HCT116 (cell line): ENCODE data around the gene ITGBL1. TPM values are rescaled to one million over a fixed set of nuclear protein-coding genes. Genes with fewer than 3 reads are reported as not detected.

Source experiments
- ATAC-seq: fragments of 200-7000 bp; cut with Tn5 transposase; 2 replicates; pipeline ENCODE4 v1.9.1; 2020; ENCODE audit warnings: mild to moderate bottlenecking, moderate library complexity
- BruUV-seq: library from RNA; stranded (reverse); fragments of 400-500 nt; replicated peaks from 2 replicates; lab custom pipeline; 2021; lab: Mats Ljungman, UMichigan
- CTCF ChIA-PET: fragments of 300-600 bp; sonication (Branson Sonifier 250); formaldehyde crosslinking; loops from one replicate; lab custom pipeline; 2021; ENCODE audit warnings: antibody characterized with exemption; lab: Charles Lee
- POLR2A ChIA-PET: fragments of 300-600, 350-600 bp; sonication (Branson Sonifier 250); formaldehyde crosslinking; loops from one replicate; lab custom pipeline; 2021; ENCODE audit warnings: antibody characterized with exemption; lab: Charles Lee
- RAD21 ChIA-PET, 2 experiments: fragments of 300-600 bp; sonication (Branson Sonifier 250); formaldehyde crosslinking; loops; one replicate each; lab custom pipeline; 2023; ENCODE audit warnings: low total read pairs in 2 of 2; ENCODE audit not compliant: uncharacterized antibody in 2 of 2, unreplicated experiment in 2 of 2, low non-redundant PET in 1 of 2; lab: Charles Lee
- DNase-seq: peaks from one replicate; pipeline ENCODE4 v3.0.0-alpha.2; 2010; ENCODE audit warnings: low read depth, low spot score
- H2AFZ ChIP-seq: fragments of 200-600 bp; shearing (Covaris generic), sonication (generic); 2 replicates; pipeline ENCODE4 v1.6.1; 2017; ENCODE audit warnings: low read depth, mixed run types, mixed read lengths, antibody characterized with exemption, low read length; ENCODE audit not compliant: poor library complexity, severe bottlenecking
- H3K27ac ChIP-seq: 2 replicates; pipeline ENCODE4 v1.5.1; 2012; ENCODE audit warnings: low read depth, low read length
- H3K27me3 ChIP-seq: fragments of 200-600 bp; sonication (generic); 2 replicates; pipeline ENCODE4 v1.6.1; 2016; ENCODE audit warnings: mixed run types, low read length, mixed read lengths; ENCODE audit not compliant: insufficient read depth
- H3K36me3 ChIP-seq, 2 experiments: fragments of 200-500 bp in 1 of 2; fragments of 200-600 bp in 1 of 2; sonication (Bioruptor generic) in 1 of 2; sonication (generic) in 1 of 2; 2 replicates each; pipeline versions ENCODE4 v1.5.1 to v1.6.1; 2014 to 2016; ENCODE audit warnings: low read length in 2 of 2, inconsistent platforms in 1 of 2, mixed read lengths in 1 of 2, mixed run types in 1 of 2; ENCODE audit not compliant: insufficient read depth in 2 of 2, control insufficient read depth in 1 of 2
- H3K4me1 ChIP-seq, 2 experiments: fragments of 200-600 bp in 1 of 2; sonication (generic) in 1 of 2; 2 replicates each; pipeline versions ENCODE4 v1.5.1 to v1.6.1; 2012 to 2017; ENCODE audit warnings: low read length in 2 of 2, inconsistent platforms in 1 of 2, mild to moderate bottlenecking in 1 of 2, mixed read lengths in 1 of 2, mixed run types in 1 of 2, moderate library complexity in 1 of 2; ENCODE audit not compliant: insufficient read depth in 2 of 2, control insufficient read depth in 1 of 2
- H3K4me2 ChIP-seq: fragments of 200-600 bp; sonication (generic); 2 replicates; pipeline ENCODE4 v1.6.1; 2017; ENCODE audit warnings: mixed run types, low read length, mixed read lengths
- H3K4me3 ChIP-seq, 2 experiments: fragments of 200-600 bp in 1 of 2; sonication (generic) in 1 of 2; replicated peaks in 1 of 2; 2 replicates each; pipeline ENCODE4 v1.5.1; 2011 to 2016; ENCODE audit warnings: low read length in 2 of 2, control low read depth in 1 of 2, low read depth in 1 of 2, mild to moderate bottlenecking in 1 of 2, mixed read lengths in 1 of 2, mixed run types in 1 of 2
- H3K79me2 ChIP-seq: fragments of 200-600 bp; sonication (generic); 2 replicates; pipeline ENCODE4 v1.6.1; 2017; ENCODE audit warnings: mild to moderate bottlenecking, mixed run types, low read length, moderate library complexity, mixed read lengths; ENCODE audit not compliant: insufficient read depth
- H3K9ac ChIP-seq: fragments of 200-600 bp; sonication (generic); 2 replicates; pipeline ENCODE4 v1.6.1; 2016; ENCODE audit warnings: low read length, mixed read lengths
- H3K9me2 ChIP-seq: fragments of 200-600 bp; sonication (generic), shearing (Covaris generic); 2 replicates; pipeline ENCODE4 v1.6.1; 2017; ENCODE audit warnings: mixed run types, mild to moderate bottlenecking, moderate library complexity; ENCODE audit not compliant: insufficient read depth
- H3K9me3 ChIP-seq, 2 experiments: fragments of 200-500 bp in 1 of 2; fragments of 200-600 bp in 1 of 2; sonication (Bioruptor generic) in 1 of 2; sonication (generic) in 1 of 2; 2 replicates each; pipeline ENCODE4 v1.6.1; 2014 to 2017; ENCODE audit warnings: low read length in 2 of 2, mixed read lengths in 2 of 2, inconsistent platforms in 1 of 2, low read depth in 1 of 2, mild to moderate bottlenecking in 1 of 2, mixed run types in 1 of 2, moderate library complexity in 1 of 2; ENCODE audit not compliant: control insufficient read depth in 1 of 2, insufficient read depth in 1 of 2
- H4K20me1 ChIP-seq: fragments of 200-600 bp; sonication (generic), shearing (Covaris generic); 2 replicates; pipeline ENCODE4 v1.6.1; 2017; ENCODE audit warnings: mixed run types, mild to moderate bottlenecking, moderate library complexity; ENCODE audit not compliant: insufficient read depth
- ELF1 ChIP-seq: IDR thresholded peaks from 2 replicates; pipeline ENCODE4 v1.6.1; 2012; ENCODE audit warnings: low read depth, borderline replicate concordance
- EZH2phosphoT487 ChIP-seq: fragments of 200-600 bp; IDR thresholded peaks from 2 replicates; pipeline ENCODE4 v1.6.1; 2018; ENCODE audit warnings: antibody characterized with exemption, borderline replicate concordance
- POLR2A ChIP-seq: IDR thresholded peaks from 2 replicates; pipeline ENCODE4 v1.7.0; 2011; ENCODE audit warnings: borderline replicate concordance; ENCODE audit not compliant: insufficient read depth, insufficient read length; ENCODE audit errors: extremely low read depth
- REST ChIP-seq: IDR thresholded peaks from 2 replicates; pipeline ENCODE4 v1.6.1; 2012; ENCODE audit warnings: low read depth
- SIN3A ChIP-seq: IDR thresholded peaks from 2 replicates; pipeline ENCODE4 v1.6.1; 2012; ENCODE audit warnings: low read depth
- YY1 ChIP-seq: IDR thresholded peaks from 2 replicates; pipeline ENCODE4 v1.6.1; 2011; ENCODE audit warnings: low read length, low read depth, moderate library complexity, mild to moderate bottlenecking; ENCODE audit not compliant: insufficient replicate concordance; ENCODE audit errors: extremely low read depth
- ZFX ChIP-seq: fragments of 450-650 bp; IDR thresholded peaks from 2 replicates; pipeline ENCODE4 v1.6.1; 2017
- intact Hi-C: fragments of 100-400 bp; cut with micrococcal nuclease; formaldehyde crosslinking; loops from 2 replicates; pipeline ENCODE4 v1.10.0; 2022
- total RNA-seq: library from RNA; stranded (reverse); gene quantifications from one replicate; pipeline ENCODE4 v1.2.1, GENCODE V29; 2021; ENCODE audit not compliant: unreplicated experiment
- TF ChIP-seq, protein P1 (sequence below): IDR thresholded peaks from 2 replicates; pipeline ENCODE4 v1.6.1; 2012
- TF ChIP-seq, protein P2 (sequence below), 3 experiments: fragments of 200-600 bp in 1 of 3; sonication (generic) in 1 of 3; IDR thresholded peaks in 2 of 3; conservative IDR thresholded peaks in 1 of 3; 2 replicates each; pipeline ENCODE4 v1.5.1; 2012 to 2017; ENCODE audit warnings: low read depth in 2 of 3, low read length in 2 of 3, antibody characterized with exemption in 1 of 3, borderline replicate concordance in 1 of 3, control low read depth in 1 of 3, mild to moderate bottlenecking in 1 of 3, mixed read lengths in 1 of 3, mixed run types in 1 of 3, moderate library complexity in 1 of 3; ENCODE audit not compliant: insufficient read depth in 1 of 3
- TF ChIP-seq, protein P3 (sequence below): IDR thresholded peaks from 2 replicates; pipeline ENCODE4 v1.6.1; 2012

ITGBL1 gene
- total RNA-seq, 1 experiment from 2014 or later: 0.66 TPM

DNA sequence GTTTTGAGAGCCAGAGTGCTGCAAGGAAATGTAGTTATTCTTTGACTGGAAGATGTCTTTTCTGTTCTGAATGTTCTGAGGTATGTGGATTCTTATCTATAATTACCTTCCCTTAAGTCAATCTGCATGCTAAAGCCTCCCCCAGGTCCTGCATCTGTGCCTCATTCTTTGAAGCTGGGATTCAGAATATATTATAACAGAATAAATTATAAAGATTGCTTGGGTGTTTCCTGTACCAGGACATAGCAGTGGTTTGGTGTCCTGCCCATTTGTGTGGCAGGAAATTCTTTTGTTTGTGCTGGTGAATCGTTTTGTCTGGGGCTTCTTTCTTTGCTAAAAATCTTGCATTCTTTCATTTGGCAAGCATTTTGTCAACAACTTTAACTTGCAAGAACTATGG lies 60.2 kb downstream of the ITGBL1 start:
- no peaks in the 10 kb centered on the region for H3K27me3 ChIP-seq
- H3K9ac ChIP-seq: no peak overlapping the region
- intact Hi-C loops: no loop called here
- ATAC-seq (no peak), DNase-seq (no peak)
- POLR2A ChIA-PET: no interaction called here
- RAD21 ChIA-PET: no interaction called here
- no TSS peak for BruUV-seq
- H2AFZ ChIP-seq: no peak overlapping the region
- no peak overlapping the region for H3K27ac ChIP-seq
- no peak overlapping the region for H3K4me3 ChIP-seq
- H3K79me2 ChIP-seq: no peaks in the 10 kb centered on the region
- TF ChIP-seq EZH2phosphoT487: no peak
- TF ChIP-seq, protein P1, sequence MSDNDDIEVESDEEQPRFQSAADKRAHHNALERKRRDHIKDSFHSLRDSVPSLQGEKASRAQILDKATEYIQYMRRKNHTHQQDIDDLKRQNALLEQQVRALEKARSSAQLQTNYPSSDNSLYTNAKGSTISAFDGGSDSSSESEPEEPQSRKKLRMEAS: no peak
- no peak for TF ChIP-seq YY1
- TF ChIP-seq, protein P2, sequence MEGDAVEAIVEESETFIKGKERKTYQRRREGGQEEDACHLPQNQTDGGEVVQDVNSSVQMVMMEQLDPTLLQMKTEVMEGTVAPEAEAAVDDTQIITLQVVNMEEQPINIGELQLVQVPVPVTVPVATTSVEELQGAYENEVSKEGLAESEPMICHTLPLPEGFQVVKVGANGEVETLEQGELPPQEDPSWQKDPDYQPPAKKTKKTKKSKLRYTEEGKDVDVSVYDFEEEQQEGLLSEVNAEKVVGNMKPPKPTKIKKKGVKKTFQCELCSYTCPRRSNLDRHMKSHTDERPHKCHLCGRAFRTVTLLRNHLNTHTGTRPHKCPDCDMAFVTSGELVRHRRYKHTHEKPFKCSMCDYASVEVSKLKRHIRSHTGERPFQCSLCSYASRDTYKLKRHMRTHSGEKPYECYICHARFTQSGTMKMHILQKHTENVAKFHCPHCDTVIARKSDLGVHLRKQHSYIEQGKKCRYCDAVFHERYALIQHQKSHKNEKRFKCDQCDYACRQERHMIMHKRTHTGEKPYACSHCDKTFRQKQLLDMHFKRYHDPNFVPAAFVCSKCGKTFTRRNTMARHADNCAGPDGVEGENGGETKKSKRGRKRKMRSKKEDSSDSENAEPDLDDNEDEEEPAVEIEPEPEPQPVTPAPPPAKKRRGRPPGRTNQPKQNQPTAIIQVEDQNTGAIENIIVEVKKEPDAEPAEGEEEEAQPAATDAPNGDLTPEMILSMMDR (IDR thresholded peaks at IDR 0.05 in 2 of 3, conservative IDR thresholded peaks at IDR 0.05 in 1 of 3; ENCODE audit: borderline replicate concordance in 1 of 3, insufficient read depth in 1 of 3, low read depth in 2 of 3, low read length in 2 of 3): no peak
- TF ChIP-seq ELF1: no peak
- no peak for TF ChIP-seq POLR2A
- no peak for TF ChIP-seq REST
- no peak for TF ChIP-seq ZFX
- TF ChIP-seq, protein P3, sequence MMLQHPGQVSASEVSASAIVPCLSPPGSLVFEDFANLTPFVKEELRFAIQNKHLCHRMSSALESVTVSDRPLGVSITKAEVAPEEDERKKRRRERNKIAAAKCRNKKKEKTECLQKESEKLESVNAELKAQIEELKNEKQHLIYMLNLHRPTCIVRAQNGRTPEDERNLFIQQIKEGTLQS: no peak
- no peak for TF ChIP-seq SIN3A
- TF ChIP-seq, all 23 proteins: peak for 0
- peaks cover 4 to 23% of the 10 kb centered on the region in 2 experiments; a peak in 2 of 4 replicates for H3K9me3 ChIP-seq
- H3K9me2 ChIP-seq: no peaks in the 10 kb centered on the region
- no peaks in the 10 kb centered on the region for H3K4me1 ChIP-seq
- H4K20me1 ChIP-seq: no peaks in the 10 kb centered on the region
- CTCF ChIA-PET: no interaction called here
- H3K4me2 ChIP-seq: no peak overlapping the region
- no peaks in the 10 kb centered on the region for H3K36me3 ChIP-seq
